HG03196 (cell line): Measurements from ENCODE around the gene ZCCHC4.

Source experiments
- ATAC-seq: cut with Tn5 transposase; IDR thresholded peaks from one replicate; pipeline ENCODE4 v1.9.1; 2021; ENCODE audit not compliant: unreplicated experiment

The ZCCHC4 gene

DNA sequence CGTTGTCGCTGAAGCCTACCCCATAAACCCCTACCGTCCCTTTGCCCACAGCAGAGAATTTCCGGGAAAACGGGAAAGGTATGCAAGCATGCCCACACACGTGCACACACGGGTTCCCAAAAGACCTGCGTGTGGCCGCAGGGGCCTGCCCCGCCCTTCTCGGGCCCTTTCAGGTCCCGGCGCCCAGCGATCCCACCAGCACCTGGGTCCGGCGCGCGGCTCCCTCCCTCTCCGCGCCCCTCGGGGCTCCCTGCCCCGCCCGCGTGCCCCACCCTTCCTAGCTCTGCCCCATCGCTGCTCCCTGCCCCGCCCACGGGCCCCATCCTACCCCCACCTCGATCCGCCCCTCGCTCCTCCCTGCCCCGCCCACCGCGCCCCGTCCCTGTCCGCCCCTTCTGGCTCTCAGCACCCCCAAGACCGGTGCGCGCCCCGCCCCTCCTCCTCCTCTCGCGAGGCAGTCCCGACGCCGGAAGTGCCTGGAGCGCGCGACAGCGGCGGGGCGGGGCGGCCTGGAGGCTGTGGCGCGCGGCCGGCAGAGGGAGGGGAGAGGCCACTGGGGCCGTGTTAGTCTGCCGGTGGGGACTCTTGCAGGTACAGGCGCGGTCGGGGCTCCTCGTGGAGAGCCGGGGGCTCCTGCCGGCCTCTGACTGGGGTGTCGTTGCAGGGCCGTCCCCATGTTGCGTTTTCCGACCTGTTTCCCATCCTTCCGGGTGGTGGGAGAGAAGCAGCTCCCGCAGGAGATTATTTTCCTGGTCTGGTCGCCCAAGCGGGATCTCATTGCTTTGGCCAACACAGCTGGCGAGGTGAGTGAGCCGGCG is 64.4 kb downstream of the ZCCHC4 start, which contains the start of gene ANAPC4:
Gene ANAPC4, plus strand, starts transcription at position 510 of the 818 bp plus-strand sequence. Its CDS starts 165 bp downstream, at position 675.
- ATAC-seq: peak; percentile 97

- peak; percentile 3 for ATAC-seq
These were observed 65.2 kb downstream of the ZCCHC4 start for GRCh38 chr4:25377572-25378436.

DNA sequence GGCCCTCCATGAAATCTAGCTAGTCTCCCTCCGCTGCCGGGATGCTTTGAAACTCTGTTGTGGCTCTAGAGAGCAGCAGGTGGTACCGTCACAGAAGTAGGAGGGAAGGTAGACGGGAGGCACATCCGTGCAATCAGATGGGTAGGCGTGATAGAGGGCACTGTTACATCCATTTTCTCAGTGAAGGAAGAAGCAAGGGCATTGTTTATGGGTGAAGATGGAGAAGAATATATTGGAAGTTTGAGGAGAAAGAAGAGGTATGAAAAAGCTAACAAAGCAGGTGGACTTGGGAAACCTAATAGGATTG is 65.8 kb downstream of the ZCCHC4 start:
- ATAC-seq: no peak

GRCh38 chr4:25379591-25379990 is 67.0 kb downstream of the ZCCHC4 start:
- ATAC-seq: no peak

GRCh38 chr4:25383647-25384046 is 71.1 kb downstream of the ZCCHC4 start:
- ATAC-seq: no peak

DNA sequence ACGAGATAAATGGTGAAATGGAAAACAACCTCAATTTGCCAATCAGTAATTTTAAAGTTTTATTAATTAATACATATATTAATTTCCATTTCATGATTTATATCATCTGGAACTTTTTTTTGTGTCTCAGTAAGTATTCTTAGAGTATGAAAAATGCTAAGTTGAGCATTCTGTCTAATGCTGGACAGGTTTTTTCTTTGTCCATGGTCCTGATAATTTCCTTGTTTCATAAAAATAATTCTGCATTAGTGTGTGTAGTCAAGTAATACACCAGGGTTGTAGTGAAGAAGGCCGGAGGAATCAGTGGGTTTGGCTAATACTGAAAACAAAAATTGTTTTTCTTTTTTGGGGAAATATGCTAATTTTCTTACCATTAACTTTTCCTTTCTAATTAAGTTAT is 74.4 kb downstream of the ZCCHC4 start:
- ATAC-seq: no peak

GRCh38 chr4:25397305-25397704 is 84.7 kb downstream of the ZCCHC4 start:
- ATAC-seq: no peak

DNA sequence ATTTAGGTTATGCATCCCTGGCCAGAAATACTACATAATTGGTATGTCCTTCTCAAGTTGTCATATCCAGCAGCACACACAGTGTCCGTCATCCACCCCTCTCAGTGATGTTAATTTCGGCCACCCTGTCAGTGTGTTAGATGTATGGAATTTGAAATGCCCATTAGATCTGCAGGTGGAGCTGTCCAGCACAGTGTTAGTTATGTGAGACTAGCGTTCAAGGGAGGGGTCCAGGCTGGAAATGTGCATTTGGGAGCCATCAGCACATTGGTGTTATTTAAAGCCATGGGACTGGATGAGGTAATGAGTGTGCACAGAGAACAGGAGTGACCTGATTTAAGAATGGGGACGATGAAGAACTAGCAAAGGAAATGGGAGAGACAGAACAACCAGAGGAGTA is 86.9 kb downstream of the ZCCHC4 start:
- ATAC-seq: no peak

GRCh38 chr4:25401066-25401465 is 88.5 kb downstream of the ZCCHC4 start:
- ATAC-seq: no peak

- ATAC-seq: no peak
These were observed 89.9 kb downstream of the ZCCHC4 start for GRCh38 chr4:25402521-25402920.

DNA sequence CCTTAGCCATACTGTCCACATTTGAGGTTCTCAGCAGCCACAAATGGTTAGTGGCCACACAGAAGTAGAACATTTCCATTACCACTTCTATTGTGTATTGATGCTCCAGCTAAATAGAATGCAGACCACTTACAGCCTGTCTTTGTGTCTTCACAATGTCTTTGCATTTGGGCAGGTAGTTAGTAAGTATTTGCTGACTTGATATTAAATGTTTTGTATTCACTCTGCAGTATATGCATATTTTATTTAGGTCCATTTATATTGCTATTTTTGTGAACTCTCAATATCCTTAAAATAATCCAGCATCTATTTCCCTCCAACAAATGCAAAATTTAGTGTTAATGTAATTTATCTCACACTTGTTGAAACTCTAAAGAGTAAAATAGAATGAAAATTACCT is 91.1 kb downstream of the ZCCHC4 start:
- ATAC-seq: no peak

GRCh38 chr4:25405453-25405852 is 92.9 kb downstream of the ZCCHC4 start:
- no peak for ATAC-seq

DNA sequence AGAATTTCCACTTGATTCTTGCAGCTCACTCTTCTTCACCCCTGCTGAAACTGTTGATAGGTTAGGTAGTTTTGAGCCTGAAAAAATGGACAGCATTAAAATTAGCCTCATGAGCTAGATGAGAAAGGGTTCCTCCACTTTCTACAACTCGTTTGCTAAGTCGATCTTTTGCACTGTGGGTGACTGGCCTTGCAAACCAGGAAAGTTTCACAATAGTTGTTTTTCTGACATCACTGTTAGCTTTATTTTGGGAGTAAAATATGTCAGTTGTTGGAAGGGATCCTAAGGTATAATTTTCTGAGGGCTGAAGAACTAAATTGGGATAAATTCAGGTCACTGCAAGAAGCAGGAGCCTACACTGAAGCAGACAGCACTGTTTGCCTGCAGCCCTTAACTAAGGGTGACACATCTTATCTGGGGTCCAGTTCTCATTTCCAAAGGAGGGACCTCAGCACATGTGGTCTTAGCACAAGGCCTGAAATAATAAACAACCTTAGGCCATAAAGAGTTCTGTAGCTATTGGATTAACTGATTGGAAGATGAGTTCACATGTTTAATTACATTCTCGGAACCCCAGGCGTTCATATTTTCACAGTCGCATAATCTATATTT is 93.6 kb downstream of the ZCCHC4 start:
- ATAC-seq: no peak

GRCh38 chr4:25410820-25411529 is 98.4 kb downstream of the ZCCHC4 start:
- ATAC-seq: no peak

- ATAC-seq: no peak
These were observed 100.7 kb downstream of the ZCCHC4 start for GRCh38 chr4:25413261-25413660.

DNA sequence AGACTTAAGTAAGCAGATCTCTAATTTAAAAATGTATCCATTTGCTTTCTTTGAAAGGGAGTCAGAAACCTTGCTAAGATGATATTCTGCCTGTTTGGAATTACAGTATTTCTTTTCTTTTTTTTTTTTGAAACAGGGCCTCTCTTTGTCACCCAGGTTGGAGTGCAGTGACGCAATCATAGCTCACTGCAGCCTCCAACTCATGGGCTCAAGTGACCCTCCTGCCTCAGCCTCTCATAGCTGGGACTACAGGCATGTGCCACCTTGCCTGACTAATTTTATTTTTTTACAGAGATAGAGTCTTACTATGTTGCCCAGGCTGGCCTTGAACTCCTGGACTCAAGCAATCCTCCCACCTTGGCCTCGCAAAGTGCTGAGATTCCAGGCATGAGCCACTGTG is 104.4 kb downstream of the ZCCHC4 start:
- no peak for ATAC-seq
